Thyroid gland (tissue), 4 donors: ENCODE measurements around the gene KSR1.

Experiments used
- POLR2A ChIP-seq, 2 donors: fragments of 450-650 bp; IDR thresholded peaks; one replicate each; pipeline ENCODE4 v1.6.1; 2017; ENCODE audit warnings: antibody characterized with exemption in 2 of 2, mild to moderate bottlenecking in 2 of 2, moderate library complexity in 1 of 2
- TF ChIP-seq, protein P1 (sequence below), 6 experiments: fragments of 200-600 bp in 3 of 6; fragments of 450-650 bp in 3 of 6; sonication (generic) in 3 of 6; IDR thresholded peaks; one replicate each; pipeline ENCODE4 v1.5.1; 2016 to 2019; ENCODE audit warnings: antibody characterized with exemption in 6 of 6, mild to moderate bottlenecking in 2 of 6, inconsistent platforms in 1 of 6, moderate library complexity in 1 of 6

DNA sequence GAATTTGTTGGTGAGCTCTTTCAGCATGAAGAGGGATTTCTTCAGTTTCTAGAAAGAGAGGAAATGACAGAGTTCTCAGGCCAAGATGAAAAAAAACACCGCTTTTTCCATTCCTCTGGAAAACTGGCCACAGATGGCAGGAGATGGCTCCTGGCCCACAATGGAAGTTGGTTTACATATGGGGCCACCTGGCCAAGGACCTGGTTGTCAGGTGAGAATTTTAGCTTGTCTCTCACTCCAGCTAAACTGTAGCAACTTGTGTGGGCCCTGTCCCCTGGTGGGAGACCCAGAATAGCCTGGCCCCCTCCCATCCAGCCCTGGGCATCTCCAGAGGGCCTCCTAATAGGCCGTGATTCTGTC is 208.3 kb downstream of the KSR1 start:
- TF ChIP-seq, protein P1, sequence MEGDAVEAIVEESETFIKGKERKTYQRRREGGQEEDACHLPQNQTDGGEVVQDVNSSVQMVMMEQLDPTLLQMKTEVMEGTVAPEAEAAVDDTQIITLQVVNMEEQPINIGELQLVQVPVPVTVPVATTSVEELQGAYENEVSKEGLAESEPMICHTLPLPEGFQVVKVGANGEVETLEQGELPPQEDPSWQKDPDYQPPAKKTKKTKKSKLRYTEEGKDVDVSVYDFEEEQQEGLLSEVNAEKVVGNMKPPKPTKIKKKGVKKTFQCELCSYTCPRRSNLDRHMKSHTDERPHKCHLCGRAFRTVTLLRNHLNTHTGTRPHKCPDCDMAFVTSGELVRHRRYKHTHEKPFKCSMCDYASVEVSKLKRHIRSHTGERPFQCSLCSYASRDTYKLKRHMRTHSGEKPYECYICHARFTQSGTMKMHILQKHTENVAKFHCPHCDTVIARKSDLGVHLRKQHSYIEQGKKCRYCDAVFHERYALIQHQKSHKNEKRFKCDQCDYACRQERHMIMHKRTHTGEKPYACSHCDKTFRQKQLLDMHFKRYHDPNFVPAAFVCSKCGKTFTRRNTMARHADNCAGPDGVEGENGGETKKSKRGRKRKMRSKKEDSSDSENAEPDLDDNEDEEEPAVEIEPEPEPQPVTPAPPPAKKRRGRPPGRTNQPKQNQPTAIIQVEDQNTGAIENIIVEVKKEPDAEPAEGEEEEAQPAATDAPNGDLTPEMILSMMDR (IDR thresholded peaks at IDR 0.05) = no peak
- no peak for TF ChIP-seq POLR2A (IDR thresholded peaks at IDR 0.05)
